ENCODE data around the gene PRRT2. TPM values are rescaled to one million over a fixed set of nuclear protein-coding genes. Genes with fewer than 3 reads are reported as not detected.

PRRT2 gene
- total RNA-seq, 1 experiment from 2014 or later: 20.5 TPM

- no peak overlapping the region for H3K27ac Mint-ChIP-seq
- ChIA-PET POLR2A (interaction anchor here (0.6 to 0.8 kb wide), 2 partner anchors 9 to 10 kb away, joined by 3 to 4 read pairs; no protein-coding TSS in a partner anchor), CTCF (interaction anchor here (0.7 to 2.0 kb wide), 4 partner anchors 9 to 187 kb away, joined by 3 to 13 read pairs (median 6); no protein-coding TSS in a partner anchor)
Observed at GRCh38 chr16:29834079-29834478, 22.1 kb downstream of the PRRT2 start.

GRCh38 chr16:29835926-29836325 is 23.9 kb downstream of the PRRT2 start:
- Mint-ChIP-seq H3K27ac (no peak overlapping the region), H3K9me3 (no peaks in the 10 kb centered on the region), H3K4me3 (no peak overlapping the region), H3K27me3 (ENCODE audit: low read depth) (no peaks in the 10 kb centered on the region; the same call in 1 of the 2 replicates), H3K4me1 (no peaks in the 10 kb centered on the region), H3K36me3 (no peaks in the 10 kb centered on the region)
- DNase-seq (ENCODE audit: low spot score): no peak
- ChIA-PET CTCF (interaction anchor here (2.0 kb wide), 1 partner anchor 12 kb away, joined by 13 read pairs; no protein-coding TSS in a partner anchor), POLR2A (no interaction called here)
- ATAC-seq: no peak
- TF ChIP-seq ATF2 (CRISPR knock-in tag; IDR thresholded peaks at IDR 0.05; ENCODE audit: borderline replicate concordance, low read depth): no peak
- TF ChIP-seq HMGXB4 (CRISPR knock-in tag; IDR thresholded peaks at IDR 0.05): no peak
- no peak for TF ChIP-seq PREB (CRISPR knock-in tag; IDR thresholded peaks at IDR 0.05; ENCODE audit: borderline replicate concordance)
- TF ChIP-seq CTCF (IDR thresholded peaks at IDR 0.05): no peak
- no peak for TF ChIP-seq ERG (CRISPR knock-in tag; IDR thresholded peaks at IDR 0.05)
- TF ChIP-seq FOXP1 (CRISPR knock-in tag; IDR thresholded peaks at IDR 0.05; ENCODE audit: borderline replicate concordance): no peak
- TF ChIP-seq JAZF1 (CRISPR knock-in tag; IDR thresholded peaks at IDR 0.05): no peak

More at GRCh38 chr16:29834079-29834478, 22.1 kb downstream of the PRRT2 start:
- TF ChIP-seq PREB (CRISPR knock-in tag; IDR thresholded peaks at IDR 0.05; ENCODE audit: borderline replicate concordance): no peak
- TF ChIP-seq TEAD1 (CRISPR knock-in tag; IDR thresholded peaks at IDR 0.05): no peak
- no peak for TF ChIP-seq CREB1 (CRISPR knock-in tag; IDR thresholded peaks at IDR 0.05)
- TF ChIP-seq USF2 (CRISPR knock-in tag; IDR thresholded peaks at IDR 0.05): no peak
- no peak for TF ChIP-seq ZNF232 (CRISPR knock-in tag; IDR thresholded peaks at IDR 0.05)
- no peak for TF ChIP-seq ERG (CRISPR knock-in tag; IDR thresholded peaks at IDR 0.05)
- no peak for TF ChIP-seq NR2C2 (CRISPR knock-in tag; IDR thresholded peaks at IDR 0.05)
- no peak for TF ChIP-seq IRF2 (CRISPR knock-in tag; IDR thresholded peaks at IDR 0.05; ENCODE audit: borderline replicate concordance, low read depth)
- TF ChIP-seq ATF2 (CRISPR knock-in tag; IDR thresholded peaks at IDR 0.05; ENCODE audit: borderline replicate concordance, low read depth): no peak
- H3K27me3 Mint-ChIP-seq (ENCODE audit: low read depth): no peaks in the 10 kb centered on the region
- DNase-seq (ENCODE audit: low spot score): no peak
- H3K9me3 Mint-ChIP-seq: no peaks in the 10 kb centered on the region
- no peaks in the 10 kb centered on the region for H3K36me3 Mint-ChIP-seq
- no peaks in the 10 kb centered on the region for H3K4me1 Mint-ChIP-seq
- ATAC-seq: no peak
- H3K4me3 Mint-ChIP-seq: no peak overlapping the region
